Stimulated activated CD8-positive, alpha-beta memory T cell treated with anti-CD3 and anti-CD28 coated beads, Interleukin-7, amount 100 ng/mL, for 4 hours (primary cell): Measurements from ENCODE around the gene ING5.
A peak's percentile ranks its signal among the peaks of the same experiment; 100 is the strongest.
"Not testable (repeated sequence)": the region's sequence is repeated elsewhere in the genome, so short reads cannot be mapped to it uniquely, and the experiment has no call there.

Experiments used
- DNase-seq, 2 donors: peaks; one replicate each; pipeline ENCODE4 v3.0.0-alpha.2; 2020; ENCODE audit warnings: low read depth in 2 of 2

The ING5 gene

GRCh38 chr2:241739177-241739576 lies 37.3 kb downstream of the ING5 start:
- DNase-seq, result no peak

- peak; percentile 41 to 56 for DNase-seq
These were observed 37.8 kb downstream of the ING5 start for GRCh38 chr2:241739651-241740050.

GRCh38 chr2:241741016-241741415 lies 39.2 kb downstream of the ING5 start:
- DNase-seq, result peak in 1 of 2 donors; percentile 23

GRCh38 chr2:241742320-241742939 lies 40.6 kb downstream of the ING5 start:
- DNase-seq, result no peak

GRCh38 chr2:241743008-241743407 lies 41.2 kb downstream of the ING5 start:
- DNase-seq, result not testable (repeated sequence)

- DNase-seq, result no peak
These were observed 41.8 kb downstream of the ING5 start for GRCh38 chr2:241743620-241744019.

- no peak for DNase-seq
These were observed 42.4 kb downstream of the ING5 start for GRCh38 chr2:241744028-241744754.

- DNase-seq, result no peak
These were observed 43.4 kb downstream of the ING5 start for GRCh38 chr2:241745276-241745675.

- no peak for DNase-seq
These were observed 44.2 kb downstream of the ING5 start for GRCh38 chr2:241746084-241746483.

GRCh38 chr2:241748468-241749256 lies 46.8 kb downstream of the ING5 start:
- no peak for DNase-seq

GRCh38 chr2:241750076-241750840 lies 48.4 kb downstream of the ING5 start:
- DNase-seq, result no peak

GRCh38 chr2:241751152-241751551 lies 49.3 kb downstream of the ING5 start:
- DNase-seq, result no peak

- DNase-seq, result no peak
These were observed 49.9 kb downstream of the ING5 start for GRCh38 chr2:241751776-241752175.

- no peak for DNase-seq
These were observed 50.4 kb downstream of the ING5 start for GRCh38 chr2:241752253-241752652.

GRCh38 chr2:241752689-241753276 lies 50.9 kb downstream of the ING5 start:
- no peak for DNase-seq

- DNase-seq, result no peak
These were observed 51.7 kb downstream of the ING5 start for GRCh38 chr2:241753493-241753892.

- DNase-seq, result no peak
These were observed 52.2 kb downstream of the ING5 start for GRCh38 chr2:241754042-241754441.

- DNase-seq, result no peak
These were observed 53.3 kb downstream of the ING5 start for GRCh38 chr2:241755166-241755565.

- DNase-seq, result no peak
These were observed 53.9 kb downstream of the ING5 start for GRCh38 chr2:241755777-241756176.

GRCh38 chr2:241759067-241759807 lies 57.4 kb downstream of the ING5 start:
- no peak for DNase-seq

GRCh38 chr2:241759893-241760292 lies 58.1 kb downstream of the ING5 start:
- not testable (repeated sequence) for DNase-seq
